Measurements from ENCODE around the gene OR2T5.
"Not testable (repeated sequence)": the region's sequence is repeated elsewhere in the genome, so short reads cannot be mapped to it uniquely, and the experiment has no call there.

The OR2T5 gene

DNA sequence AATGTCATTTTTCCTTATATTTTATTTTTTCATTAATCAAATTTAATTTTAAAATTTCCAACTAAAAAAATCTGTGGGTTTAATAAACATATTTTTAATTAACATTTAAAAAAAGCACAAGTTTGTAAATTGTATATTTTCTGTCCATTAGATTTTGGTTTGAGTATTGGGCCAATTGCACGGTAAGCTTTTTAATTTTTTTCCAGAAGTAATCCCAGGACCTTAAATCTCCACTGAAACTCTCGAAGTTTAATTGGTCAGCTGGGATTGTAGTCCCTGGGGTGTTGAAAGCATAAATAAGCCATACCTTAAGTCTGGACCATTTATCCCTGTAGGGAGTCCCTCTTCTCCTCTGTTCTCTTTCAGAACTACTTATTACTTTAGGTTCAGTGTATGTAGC is 19.4 kb downstream of the OR2T5 start, which contains the start of gene OR2G6:
OR2G6 (plus strand) TSS at position 301 of the 400 bp plus-strand sequence. CDS start 13,574 bp downstream, outside the sequence.
- DNase-seq = not testable (repeated sequence)

DNA sequence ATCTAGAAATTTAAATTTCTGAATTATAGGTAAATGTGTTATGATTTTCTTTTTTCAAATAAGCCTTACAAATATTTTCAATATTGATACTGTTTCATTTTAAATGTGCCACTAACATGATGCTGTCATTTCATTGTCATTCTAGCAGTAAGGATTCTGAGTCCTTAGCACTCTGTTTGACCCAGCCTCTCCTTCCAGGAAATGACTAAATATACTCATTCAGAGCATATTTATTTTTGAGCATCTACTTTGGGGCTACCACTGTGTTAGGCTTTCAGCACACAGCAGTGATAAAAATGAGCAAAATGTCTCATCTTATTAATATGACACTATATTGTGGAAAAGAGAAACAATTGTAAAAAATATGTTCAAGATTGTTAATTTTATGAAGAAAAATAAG is 21.8 kb downstream of the OR2T5 start:
- DNase-seq = not testable (repeated sequence)

DNA sequence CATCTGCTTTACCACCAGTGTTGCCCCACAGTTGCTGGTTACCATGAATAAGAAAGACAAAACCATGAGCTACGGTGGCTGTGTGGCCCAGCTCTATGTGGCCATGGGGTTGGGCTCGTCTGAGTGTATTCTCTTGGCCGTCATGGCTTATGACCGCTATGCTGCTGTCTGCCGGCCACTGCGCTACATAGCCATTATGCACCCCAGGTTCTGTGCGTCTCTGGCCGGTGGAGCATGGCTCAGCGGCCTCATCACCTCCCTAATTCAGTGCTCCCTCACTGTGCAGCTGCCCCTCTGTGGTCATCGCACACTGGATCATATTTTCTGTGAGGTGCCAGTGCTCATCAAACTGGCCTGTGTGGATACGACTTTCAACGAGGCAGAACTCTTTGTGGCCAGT is 33.5 kb downstream of the OR2T5 start:
- no peak for DNase-seq

DNA sequence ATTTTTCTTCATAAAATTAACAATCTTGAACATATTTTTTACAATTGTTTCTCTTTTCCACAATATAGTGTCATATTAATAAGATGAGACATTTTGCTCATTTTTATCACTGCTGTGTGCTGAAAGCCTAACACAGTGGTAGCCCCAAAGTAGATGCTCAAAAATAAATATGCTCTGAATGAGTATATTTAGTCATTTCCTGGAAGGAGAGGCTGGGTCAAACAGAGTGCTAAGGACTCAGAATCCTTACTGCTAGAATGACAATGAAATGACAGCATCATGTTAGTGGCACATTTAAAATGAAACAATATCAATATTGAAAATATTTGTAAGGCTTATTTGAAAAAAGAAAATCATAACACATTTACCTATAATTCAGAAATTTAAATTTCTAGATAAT is 49.1 kb downstream of the OR2T5 start:
- not testable (repeated sequence) for DNase-seq
